Measurements from ENCODE around the gene TMEM200A. TPM values are rescaled to one million over a fixed set of nuclear protein-coding genes. Genes with fewer than 3 reads are reported as not detected.

Gene TMEM200A
- total RNA-seq, 1 experiment from 2014 or later, result 22.9 TPM

DNA sequence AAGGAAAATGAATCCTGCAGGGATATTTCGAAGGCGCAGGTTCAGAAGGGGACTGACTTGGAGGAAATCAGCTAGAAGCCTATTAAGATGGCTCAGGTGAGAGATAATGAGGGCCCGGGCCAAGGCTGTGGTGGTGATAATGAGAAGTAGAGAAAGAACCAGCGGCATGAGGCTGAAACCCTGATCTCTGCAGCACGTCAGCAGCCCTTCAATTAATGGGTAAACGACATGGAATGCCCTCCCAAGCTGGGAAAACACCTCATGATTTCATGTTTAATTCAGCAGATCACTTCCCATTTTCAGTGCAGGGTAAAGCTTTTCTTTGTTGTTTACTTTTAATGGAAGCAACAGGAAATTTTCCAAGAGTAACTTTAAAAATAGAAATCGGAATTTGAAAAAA lies 104.9 kb downstream of the TMEM200A start:
- H3K4me2 ChIP-seq (ENCODE audit: low read length), result no peak overlapping the region
- CTCF ChIA-PET, result no interaction called here
- RAD21 ChIA-PET (ENCODE audit: low non-redundant PET in 1 of 2, low total read pairs in 2 of 2, uncharacterized antibody in 2 of 2, unreplicated experiment in 2 of 2), result no interaction called here

More for the DNA sequence above, 104.9 kb downstream of the TMEM200A start:
- H3K36me3 ChIP-seq (ENCODE audit: control insufficient read depth in 1 of 2, insufficient read depth in 2 of 2, low read length in 2 of 2), result no peaks in the 10 kb centered on the region
- TF ChIP-seq, protein P1, sequence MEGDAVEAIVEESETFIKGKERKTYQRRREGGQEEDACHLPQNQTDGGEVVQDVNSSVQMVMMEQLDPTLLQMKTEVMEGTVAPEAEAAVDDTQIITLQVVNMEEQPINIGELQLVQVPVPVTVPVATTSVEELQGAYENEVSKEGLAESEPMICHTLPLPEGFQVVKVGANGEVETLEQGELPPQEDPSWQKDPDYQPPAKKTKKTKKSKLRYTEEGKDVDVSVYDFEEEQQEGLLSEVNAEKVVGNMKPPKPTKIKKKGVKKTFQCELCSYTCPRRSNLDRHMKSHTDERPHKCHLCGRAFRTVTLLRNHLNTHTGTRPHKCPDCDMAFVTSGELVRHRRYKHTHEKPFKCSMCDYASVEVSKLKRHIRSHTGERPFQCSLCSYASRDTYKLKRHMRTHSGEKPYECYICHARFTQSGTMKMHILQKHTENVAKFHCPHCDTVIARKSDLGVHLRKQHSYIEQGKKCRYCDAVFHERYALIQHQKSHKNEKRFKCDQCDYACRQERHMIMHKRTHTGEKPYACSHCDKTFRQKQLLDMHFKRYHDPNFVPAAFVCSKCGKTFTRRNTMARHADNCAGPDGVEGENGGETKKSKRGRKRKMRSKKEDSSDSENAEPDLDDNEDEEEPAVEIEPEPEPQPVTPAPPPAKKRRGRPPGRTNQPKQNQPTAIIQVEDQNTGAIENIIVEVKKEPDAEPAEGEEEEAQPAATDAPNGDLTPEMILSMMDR (IDR thresholded peaks at IDR 0.05 in 2 of 3, conservative IDR thresholded peaks at IDR 0.05 in 1 of 3; ENCODE audit: borderline replicate concordance in 1 of 3, insufficient read depth in 1 of 3, low read depth in 2 of 3, low read length in 2 of 3), result no peak
- TF ChIP-seq SRF (IDR thresholded peaks at IDR 0.05; ENCODE audit: low read depth) (no peak), JUND (IDR thresholded peaks at IDR 0.05) (no peak), POLR2A (IDR thresholded peaks at IDR 0.05; ENCODE audit: borderline replicate concordance, extremely low read depth, insufficient read depth, insufficient read length) (no peak), EGR1 (IDR thresholded peaks at IDR 0.05; ENCODE audit: low read depth) (no peak), TCF7L2 (IDR thresholded peaks at IDR 0.05; ENCODE audit: borderline replicate concordance, extremely low read depth, insufficient read depth, insufficient read length) (no peak), ELF1 (IDR thresholded peaks at IDR 0.05; ENCODE audit: borderline replicate concordance, low read depth) (no peak), SP1 (IDR thresholded peaks at IDR 0.05; ENCODE audit: low read depth) (no peak), EZH2phosphoT487 (IDR thresholded peaks at IDR 0.05; ENCODE audit: borderline replicate concordance) (no peak), ZFX (IDR thresholded peaks at IDR 0.05) (no peak), RAD21 (IDR thresholded peaks at IDR 0.05; ENCODE audit: low read depth) (no peak)
- TF ChIP-seq, protein P2, sequence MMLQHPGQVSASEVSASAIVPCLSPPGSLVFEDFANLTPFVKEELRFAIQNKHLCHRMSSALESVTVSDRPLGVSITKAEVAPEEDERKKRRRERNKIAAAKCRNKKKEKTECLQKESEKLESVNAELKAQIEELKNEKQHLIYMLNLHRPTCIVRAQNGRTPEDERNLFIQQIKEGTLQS (IDR thresholded peaks at IDR 0.05), result no peak
- TF ChIP-seq, protein P3, sequence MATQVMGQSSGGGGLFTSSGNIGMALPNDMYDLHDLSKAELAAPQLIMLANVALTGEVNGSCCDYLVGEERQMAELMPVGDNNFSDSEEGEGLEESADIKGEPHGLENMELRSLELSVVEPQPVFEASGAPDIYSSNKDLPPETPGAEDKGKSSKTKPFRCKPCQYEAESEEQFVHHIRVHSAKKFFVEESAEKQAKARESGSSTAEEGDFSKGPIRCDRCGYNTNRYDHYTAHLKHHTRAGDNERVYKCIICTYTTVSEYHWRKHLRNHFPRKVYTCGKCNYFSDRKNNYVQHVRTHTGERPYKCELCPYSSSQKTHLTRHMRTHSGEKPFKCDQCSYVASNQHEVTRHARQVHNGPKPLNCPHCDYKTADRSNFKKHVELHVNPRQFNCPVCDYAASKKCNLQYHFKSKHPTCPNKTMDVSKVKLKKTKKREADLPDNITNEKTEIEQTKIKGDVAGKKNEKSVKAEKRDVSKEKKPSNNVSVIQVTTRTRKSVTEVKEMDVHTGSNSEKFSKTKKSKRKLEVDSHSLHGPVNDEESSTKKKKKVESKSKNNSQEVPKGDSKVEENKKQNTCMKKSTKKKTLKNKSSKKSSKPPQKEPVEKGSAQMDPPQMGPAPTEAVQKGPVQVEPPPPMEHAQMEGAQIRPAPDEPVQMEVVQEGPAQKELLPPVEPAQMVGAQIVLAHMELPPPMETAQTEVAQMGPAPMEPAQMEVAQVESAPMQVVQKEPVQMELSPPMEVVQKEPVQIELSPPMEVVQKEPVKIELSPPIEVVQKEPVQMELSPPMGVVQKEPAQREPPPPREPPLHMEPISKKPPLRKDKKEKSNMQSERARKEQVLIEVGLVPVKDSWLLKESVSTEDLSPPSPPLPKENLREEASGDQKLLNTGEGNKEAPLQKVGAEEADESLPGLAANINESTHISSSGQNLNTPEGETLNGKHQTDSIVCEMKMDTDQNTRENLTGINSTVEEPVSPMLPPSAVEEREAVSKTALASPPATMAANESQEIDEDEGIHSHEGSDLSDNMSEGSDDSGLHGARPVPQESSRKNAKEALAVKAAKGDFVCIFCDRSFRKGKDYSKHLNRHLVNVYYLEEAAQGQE (IDR thresholded peaks at IDR 0.05; ENCODE audit: low read depth), result no peak
- TF ChIP-seq, protein P4, sequence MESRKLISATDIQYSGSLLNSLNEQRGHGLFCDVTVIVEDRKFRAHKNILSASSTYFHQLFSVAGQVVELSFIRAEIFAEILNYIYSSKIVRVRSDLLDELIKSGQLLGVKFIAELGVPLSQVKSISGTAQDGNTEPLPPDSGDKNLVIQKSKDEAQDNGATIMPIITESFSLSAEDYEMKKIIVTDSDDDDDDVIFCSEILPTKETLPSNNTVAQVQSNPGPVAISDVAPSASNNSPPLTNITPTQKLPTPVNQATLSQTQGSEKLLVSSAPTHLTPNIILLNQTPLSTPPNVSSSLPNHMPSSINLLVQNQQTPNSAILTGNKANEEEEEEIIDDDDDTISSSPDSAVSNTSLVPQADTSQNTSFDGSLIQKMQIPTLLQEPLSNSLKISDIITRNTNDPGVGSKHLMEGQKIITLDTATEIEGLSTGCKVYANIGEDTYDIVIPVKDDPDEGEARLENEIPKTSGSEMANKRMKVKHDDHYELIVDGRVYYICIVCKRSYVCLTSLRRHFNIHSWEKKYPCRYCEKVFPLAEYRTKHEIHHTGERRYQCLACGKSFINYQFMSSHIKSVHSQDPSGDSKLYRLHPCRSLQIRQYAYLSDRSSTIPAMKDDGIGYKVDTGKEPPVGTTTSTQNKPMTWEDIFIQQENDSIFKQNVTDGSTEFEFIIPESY (IDR thresholded peaks at IDR 0.05; ENCODE audit: extremely low read depth, insufficient replicate concordance, low read length), result no peak
- no peaks in the 10 kb centered on the region for H3K9me3 ChIP-seq (ENCODE audit: control insufficient read depth in 1 of 2, insufficient read depth in 1 of 2, low read depth in 1 of 2, low read length in 2 of 2)
- H3K4me1 ChIP-seq (ENCODE audit: control insufficient read depth in 1 of 2, insufficient read depth in 2 of 2, low read length in 2 of 2), result peaks cover 0 to 8% of the 10 kb centered on the region in 2 experiments; a peak in 2 of 4 replicates
- BruUV-seq (replicated peaks), result no TSS peak
- ATAC-seq, result no peak
- no peaks in the 10 kb centered on the region for H3K9me2 ChIP-seq (ENCODE audit: insufficient read depth)
- no peaks in the 10 kb centered on the region for H3K79me2 ChIP-seq (ENCODE audit: insufficient read depth, low read length)
- POLR2A ChIA-PET, result no interaction called here
- H3K9ac ChIP-seq (ENCODE audit: low read length), result no peak overlapping the region
- no peaks in the 10 kb centered on the region for H4K20me1 ChIP-seq (ENCODE audit: insufficient read depth)
- no peak overlapping the region for H3K27ac ChIP-seq (ENCODE audit: low read depth, low read length)
- no peak overlapping the region for H3K4me3 ChIP-seq (replicated peaks in 1 of 2; ENCODE audit: low read depth in 1 of 2, low read length in 2 of 2)
- H2AFZ ChIP-seq (ENCODE audit: low read depth, low read length, poor library complexity, severe bottlenecking), result no peak overlapping the region
- intact Hi-C loops (cut with micrococcal nuclease), result no loop called here
- DNase-seq (ENCODE audit: low read depth, low spot score), result no peak
- no peaks in the 10 kb centered on the region for H3K27me3 ChIP-seq (ENCODE audit: insufficient read depth, low read length)
